Nephron progenitor cell (in vitro differentiated cells): ENCODE measurements around the gene POLR3GL.
"Not testable (repeated sequence)": the region's sequence is repeated elsewhere in the genome, so short reads cannot be mapped to it uniquely, and the experiment has no call there.

ENCODE experiments used
- DNase-seq: peaks from one replicate; pipeline ENCODE4 v3.0.0; 2021
- H3K27ac Mint-ChIP-seq: 2 replicates; pipeline ENCODE4 v1.8.0; 2021; ENCODE audit warnings: mild to moderate bottlenecking, moderate library complexity, mixed read lengths
- H3K27me3 Mint-ChIP-seq: 2 replicates; pipeline ENCODE4 v1.8.0; 2021; ENCODE audit warnings: mild to moderate bottlenecking, low read depth, mixed read lengths; ENCODE audit not compliant: poor library complexity
- H3K36me3 Mint-ChIP-seq: 2 replicates; pipeline ENCODE4 v1.8.0; 2021; ENCODE audit warnings: low read depth, mixed read lengths
- H3K4me1 Mint-ChIP-seq: 2 replicates; pipeline ENCODE4 v1.8.0; 2021; ENCODE audit warnings: mixed read lengths
- H3K4me3 Mint-ChIP-seq: 2 replicates; pipeline ENCODE4 v1.8.0; 2021; ENCODE audit warnings: mild to moderate bottlenecking, moderate library complexity, mixed read lengths
- H3K9me3 Mint-ChIP-seq: 2 replicates; pipeline ENCODE4 v1.8.0; 2021; ENCODE audit warnings: mild to moderate bottlenecking, moderate library complexity, mixed read lengths
- CTCF ChIP-seq: fragments of 200-600 bp; sonication (generic); IDR thresholded peaks from 2 replicates; pipeline ENCODE4 v1.5.0; 2021; ENCODE audit warnings: antibody characterized with exemption

Gene POLR3GL

DNA sequence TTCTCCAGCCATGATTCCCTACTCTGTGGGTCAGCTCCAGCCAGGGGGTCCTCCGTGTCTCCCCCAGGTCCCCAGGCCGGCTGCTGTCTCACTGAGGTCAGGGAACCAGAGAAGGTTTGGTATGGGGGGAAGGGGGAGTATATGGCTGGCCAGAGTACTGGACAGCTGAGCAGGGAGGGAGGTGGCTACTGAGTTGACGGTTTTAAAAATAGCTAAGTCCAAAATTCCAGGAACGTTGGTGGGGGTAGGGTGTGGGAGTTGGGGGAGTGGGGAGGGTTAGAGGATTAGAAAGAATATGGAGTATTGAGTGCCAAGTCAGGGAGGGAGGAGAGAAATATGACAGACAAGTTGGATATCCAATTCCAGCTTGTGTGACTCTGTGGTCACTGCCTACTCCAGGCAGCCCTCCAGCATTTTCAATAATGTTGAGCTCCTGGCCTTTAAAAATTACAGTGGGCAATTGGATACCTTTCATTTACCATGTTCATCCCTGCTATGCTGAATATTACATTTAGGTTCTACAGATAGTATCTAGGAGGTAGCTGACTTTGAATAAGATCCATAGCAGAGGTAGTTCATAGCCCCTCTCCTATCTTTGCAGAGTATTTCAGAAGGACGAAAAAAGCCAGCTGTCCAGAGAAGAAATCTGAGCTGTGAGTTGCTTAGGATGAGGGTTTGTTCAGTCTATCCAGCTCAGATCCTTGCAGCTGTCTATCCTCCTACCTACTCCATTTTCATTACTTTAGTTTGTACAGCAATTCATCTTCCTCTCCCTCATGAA is 57.3 kb downstream of the POLR3GL start, which contains the start of gene HJV:
HJV (minus strand) TSS at position 114 of the 781 bp plus-strand sequence. CDS start 1,504 bp downstream, outside the sequence.
- Mint-ChIP-seq H3K4me1 (peaks cover 19% of the 10 kb centered on the region), H3K4me3 (no peak within 1 kb of the TSS), H3K36me3 (no peaks in the 10 kb centered on the region), H3K9me3 (peaks cover 4% of the 10 kb centered on the region), H3K27me3 (peaks cover 75% of the 10 kb centered on the region), H3K27ac (no peak within 1 kb of the TSS)
- DNase-seq: no peak
- no peak for TF ChIP-seq CTCF

GRCh38 chr1:146022403-146023127 is 58.1 kb downstream of the POLR3GL start:
- Mint-ChIP-seq H3K4me3 (no peak overlapping the region), H3K27me3 (peaks cover 67% of the 10 kb centered on the region), H3K36me3 (no peaks in the 10 kb centered on the region), H3K9me3 (peaks cover 4% of the 10 kb centered on the region), H3K27ac (no peak overlapping the region), H3K4me1 (peaks cover 19% of the 10 kb centered on the region)
- no peak for TF ChIP-seq CTCF
- DNase-seq: no peak

GRCh38 chr1:146025787-146026495 is 61.5 kb downstream of the POLR3GL start:
- DNase-seq, H3K36me3 Mint-ChIP-seq, H3K9me3 Mint-ChIP-seq, H3K4me3 Mint-ChIP-seq, H3K4me1 Mint-ChIP-seq: not testable (repeated sequence)
- Mint-ChIP-seq H3K27ac (peak overlapping the region; percentile 15), H3K27me3 (peaks cover 34% of the 10 kb centered on the region)

DNA sequence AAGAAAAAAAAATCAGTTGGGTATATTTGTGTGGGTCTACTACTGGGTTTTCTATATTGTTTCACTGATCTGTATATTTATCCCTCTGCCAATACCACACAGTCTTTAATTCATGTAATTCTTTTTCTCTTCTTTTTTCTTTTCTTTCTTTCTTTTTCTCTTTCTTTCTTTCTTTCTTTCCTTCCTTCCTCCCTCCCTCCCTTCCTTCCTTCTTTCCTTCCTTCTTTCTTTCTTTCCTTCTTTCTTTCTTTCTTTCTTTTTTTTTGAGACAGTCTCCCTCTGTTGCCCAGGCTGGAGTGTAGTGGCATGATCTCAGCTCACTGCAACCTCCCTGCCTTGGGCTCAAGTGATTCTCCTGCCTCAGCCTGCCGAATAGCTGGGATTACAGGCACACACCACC is 62.2 kb downstream of the POLR3GL start:
- H3K36me3 Mint-ChIP-seq, DNase-seq, H3K4me1 Mint-ChIP-seq, H3K9me3 Mint-ChIP-seq, H3K4me3 Mint-ChIP-seq, H3K27ac Mint-ChIP-seq: not testable (repeated sequence)
- H3K27me3 Mint-ChIP-seq: peaks cover 30% of the 10 kb centered on the region
